OCI-LY7 (cell line): ENCODE results near the gene PGGHG. TPM values are rescaled to one million over a fixed set of nuclear protein-coding genes. Genes with fewer than 3 reads are reported as not detected.

Experiments
- BruUV-seq: library from RNA; stranded (reverse); fragments of 400-500 nt; replicated peaks from 2 replicates; lab custom pipeline; 2021; lab: Mats Ljungman, UMichigan
- CTCF ChIA-PET: fragments of 300-600 bp; sonication (Branson Sonifier 250); formaldehyde crosslinking; loops from one replicate; lab custom pipeline; 2022; ENCODE audit warnings: antibody characterized with exemption; ENCODE audit not compliant: unreplicated experiment; lab: Charles Lee
- POLR2A ChIA-PET: fragments of 300-600 bp; sonication (Branson Sonifier 250); formaldehyde crosslinking; loops from one replicate; lab custom pipeline; 2022; ENCODE audit warnings: antibody characterized with exemption; lab: Charles Lee
- DNase-seq: peaks from one replicate; pipeline ENCODE4 v3.0.0-alpha.2; 2015; ENCODE audit warnings: low spot score
- H2AFZ ChIP-seq: fragments of 200-600 bp; sonication (generic), shearing (Covaris generic); 2 replicates; pipeline ENCODE4 v1.6.1; 2014; ENCODE audit warnings: mild to moderate bottlenecking, antibody characterized with exemption, low read length, moderate library complexity
- H3K27ac ChIP-seq: fragments of 200-600 bp; sonication (generic); 2 replicates; pipeline ENCODE4 v1.5.1; 2014; ENCODE audit warnings: mixed run types, low read depth, mild to moderate bottlenecking, moderate library complexity, low read length, inconsistent platforms; ENCODE audit not compliant: poor library complexity, severe bottlenecking
- H3K36me3 ChIP-seq: fragments of 200-600 bp; sonication (generic); 2 replicates; pipeline ENCODE4 v1.6.1; 2014; ENCODE audit warnings: mild to moderate bottlenecking, antibody characterized with exemption, low read length, moderate library complexity, mixed read lengths; ENCODE audit not compliant: insufficient read depth
- H3K4me1 ChIP-seq: fragments of 200-600 bp; sonication (generic); 2 replicates; pipeline ENCODE4 v1.5.1; 2014; ENCODE audit warnings: mild to moderate bottlenecking, low read length; ENCODE audit not compliant: insufficient read depth, poor library complexity, severe bottlenecking
- H3K4me2 ChIP-seq: fragments of 200-600 bp; sonication (generic); 2 replicates; pipeline ENCODE4 v1.6.1; 2014; ENCODE audit warnings: mild to moderate bottlenecking, low read length
- H3K4me3 ChIP-seq: fragments of 200-600 bp; sonication (generic); 2 replicates; pipeline ENCODE4 v1.5.1; 2014; ENCODE audit warnings: mild to moderate bottlenecking, low read depth, low read length; ENCODE audit not compliant: poor library complexity, severe bottlenecking
- H3K79me2 ChIP-seq: fragments of 200-600 bp; sonication (generic); 2 replicates; pipeline ENCODE4 v1.6.1; 2016; ENCODE audit warnings: low read depth, mild to moderate bottlenecking, low read length, moderate library complexity, mixed read lengths; ENCODE audit not compliant: insufficient read depth
- H3K9me2 ChIP-seq: fragments of 200-600 bp; sonication (generic); 2 replicates; pipeline ENCODE4 v1.6.1; 2016; ENCODE audit warnings: mild to moderate bottlenecking, low read length, mixed read lengths; ENCODE audit not compliant: insufficient read depth
- H3K9me3 ChIP-seq: fragments of 200-600 bp; sonication (generic); 2 replicates; pipeline ENCODE4 v1.6.1; 2014; ENCODE audit warnings: mild to moderate bottlenecking, mixed run types, low read length, mixed read lengths
- H4K20me1 ChIP-seq: fragments of 200-600 bp; sonication (generic); 2 replicates; pipeline ENCODE4 v1.6.1; 2014; ENCODE audit warnings: mild to moderate bottlenecking, antibody characterized with exemption, low read length, moderate library complexity, mixed read lengths; ENCODE audit not compliant: insufficient read depth
- CTCF ChIP-seq: fragments of 200-600 bp; sonication (generic); conservative IDR thresholded peaks from 2 replicates; pipeline ENCODE4 v1.5.1; 2014; ENCODE audit warnings: mild to moderate bottlenecking, antibody characterized with exemption, low read length, moderate library complexity, mixed read lengths
- EZH2phosphoT487 ChIP-seq: fragments of 200-600 bp; sonication (generic); IDR thresholded peaks from 2 replicates; pipeline ENCODE4 v1.6.1; 2018; ENCODE audit warnings: low read depth, borderline replicate concordance, mild to moderate bottlenecking, mixed run types, antibody characterized with exemption, low read length, moderate library complexity, mixed read lengths
- intact Hi-C: fragments of 100-400 bp; cut with micrococcal nuclease; formaldehyde crosslinking; loops from one replicate; pipeline ENCODE4 v1.10.0; 2022; ENCODE audit not compliant: unreplicated experiment
- total RNA-seq, 2 experiments: library from RNA; depleted of rRNA in 1 of 2; stranded (reverse); fragments of >200 nt in 1 of 2; shearing (Covaris generic) in 1 of 2; gene quantifications; 2 replicates each; pipeline ENCODE4 v1.2.3, GENCODE V29; 2014 to 2022

Gene PGGHG
- total RNA-seq, 2 experiments from 2014 or later: 0.93 to 6.3 TPM

- H3K9me3 ChIP-seq: no peaks in the 10 kb centered on the region
- H3K9me2 ChIP-seq: no peaks in the 10 kb centered on the region
- H3K4me3 ChIP-seq: no peak overlapping the region
- no TSS peak for BruUV-seq
- POLR2A ChIA-PET: interaction anchor here (0.7 kb wide), 2 partner anchors 16 to 58 kb away, joined by 3 to 4 read pairs; no protein-coding TSS in a partner anchor
- TF ChIP-seq EZH2phosphoT487 (no peak), CTCF (no peak)
- H3K4me2 ChIP-seq: no peak overlapping the region
- no peak for DNase-seq
- H3K79me2 ChIP-seq: no peaks in the 10 kb centered on the region
- H3K27ac ChIP-seq: no peak overlapping the region
- H3K36me3 ChIP-seq: no peaks in the 10 kb centered on the region
- CTCF ChIA-PET: no interaction called here
- H3K4me1 ChIP-seq: no peaks in the 10 kb centered on the region
- no peak overlapping the region for H2AFZ ChIP-seq
- intact Hi-C loops: no loop called here
- no peaks in the 10 kb centered on the region for H4K20me1 ChIP-seq
These were observed 6.1 kb upstream of the PGGHG start for GRCh38 chr11:282630-283360.

GRCh38 chr11:283405-284104, 5.4 kb upstream of the PGGHG start:
- no peak overlapping the region for H3K4me2 ChIP-seq
- no peak for TF ChIP-seq EZH2phosphoT487
- TF ChIP-seq CTCF: no peak
- H3K9me3 ChIP-seq: no peaks in the 10 kb centered on the region
- no peaks in the 10 kb centered on the region for H3K79me2 ChIP-seq
- POLR2A ChIA-PET: interaction anchor here (0.7 kb wide), 2 partner anchors 15 to 59 kb away, joined by 3 to 4 read pairs; no protein-coding TSS in a partner anchor
- no peaks in the 10 kb centered on the region for H3K4me1 ChIP-seq
- BruUV-seq: no TSS peak
- CTCF ChIA-PET: no interaction called here
- H2AFZ ChIP-seq: no peak overlapping the region
- no peak overlapping the region for H3K27ac ChIP-seq
- intact Hi-C loops: no loop called here
- H3K36me3 ChIP-seq: no peaks in the 10 kb centered on the region
- DNase-seq: no peak
- no peak overlapping the region for H3K4me3 ChIP-seq
- H3K9me2 ChIP-seq: no peaks in the 10 kb centered on the region
- H4K20me1 ChIP-seq: no peaks in the 10 kb centered on the region
